ENCODE measurements around the gene DTX1. TPM values are rescaled to one million over a fixed set of nuclear protein-coding genes. Genes with fewer than 3 reads are reported as not detected.

DTX1 gene
- total and polyA plus RNA-seq, 2 donors (not counting 3 experiments of a cell fraction or from before 2014, with no cell fraction given) = 0.06 to 0.22 TPM

DNA sequence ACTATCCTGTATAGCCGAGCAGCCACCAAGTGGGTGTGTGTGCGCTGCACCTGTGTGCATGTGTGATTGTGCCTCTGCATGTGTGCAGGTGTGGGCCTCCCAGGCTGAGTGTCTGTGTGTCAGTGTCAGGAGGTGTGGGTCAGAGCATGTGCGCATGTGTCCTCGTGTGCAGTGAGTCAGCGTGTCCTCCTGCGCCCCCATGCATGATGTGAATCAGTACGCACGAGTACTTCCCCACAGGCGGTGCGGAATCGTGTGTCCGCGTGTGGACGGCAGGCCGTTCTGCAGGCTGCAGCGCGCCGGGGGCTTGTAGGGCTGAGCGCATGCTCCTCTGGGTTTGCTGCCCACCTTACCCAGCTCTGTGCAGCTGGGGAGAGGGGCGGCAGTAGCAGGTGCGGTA, 34.2 kb downstream of the DTX1 start:
- DNase-seq (ENCODE audit: low read depth, low spot score) = no peak
- no peaks in the 10 kb centered on the region for H3K9me1 ChIP-seq (replicated peaks; ENCODE audit: control insufficient read depth, extremely low read depth, insufficient read depth, low read length)
- H3K79me2 ChIP-seq (ENCODE audit: control insufficient read depth, insufficient read depth, low read length) = no peaks in the 10 kb centered on the region
- no peak overlapping the region for H2AFZ ChIP-seq (ENCODE audit: low read depth, low read length)
- BruUV-seq (replicated peaks) = no TSS peak
- H3K27me3 ChIP-seq (ENCODE audit: control insufficient read depth in 2 of 2, insufficient read depth in 2 of 2, low read length in 2 of 2) = peaks cover 5 to 7% of the 10 kb centered on the region in 2 experiments
- dilution Hi-C loops (cut with MboI; ENCODE audit: extremely low pct_ligation_motif_present, low sequenced_read_pairs) (no loop called here), intact Hi-C loops (cut with micrococcal nuclease) (no loop called here)
- CTCF ChIA-PET = interaction anchor here (1.5 kb wide), 1 partner anchor 98 kb away, joined by 6 read pairs; no protein-coding TSS in a partner anchor
- no peak overlapping the region for H3K4me3 ChIP-seq (replicated peaks in 1 of 3; ENCODE audit: insufficient read depth in 1 of 3, low read depth in 1 of 3, low read length in 3 of 3)
- no peaks in the 10 kb centered on the region for H3K9me3 ChIP-seq (replicated peaks; ENCODE audit: control insufficient read depth, insufficient read depth, low read length)
- FAIRE-seq = no peak
- H3K36me3 ChIP-seq (ENCODE audit: control insufficient read depth in 2 of 2, extremely low read depth in 1 of 2, insufficient read depth in 2 of 2, low read length in 2 of 2) = no peaks in the 10 kb centered on the region
- H3K4me2 ChIP-seq (ENCODE audit: insufficient read depth, low read length) = no peak overlapping the region
- no peaks in the 10 kb centered on the region for H4K20me1 ChIP-seq (replicated peaks; ENCODE audit: control insufficient read depth, extremely low read depth, insufficient read depth, low read length)
- TF ChIP-seq EZH2 (IDR thresholded peaks at IDR 0.05; ENCODE audit: borderline replicate concordance, low read depth, low read length, severe bottlenecking) (no peak), JUN (IDR thresholded peaks at IDR 0.05; ENCODE audit: borderline replicate concordance, insufficient read depth, insufficient read length, low read depth) (no peak), POLR2A (IDR thresholded peaks at IDR 0.05; ENCODE audit: low read depth, low read length) (no peak), FOS (IDR thresholded peaks at IDR 0.05; ENCODE audit: borderline replicate concordance, insufficient read depth, low read length) (no peak), MYC (IDR thresholded peaks at IDR 0.05; ENCODE audit: low read depth, low read length) (no peak), POLR2AphosphoS5 (IDR thresholded peaks at IDR 0.05; ENCODE audit: insufficient read depth, low read depth, low read length) (no peak), GATA2 (IDR thresholded peaks at IDR 0.05; ENCODE audit: insufficient read depth, insufficient read length, low read depth, low read length) (no peak)
- TF ChIP-seq, protein P1, sequence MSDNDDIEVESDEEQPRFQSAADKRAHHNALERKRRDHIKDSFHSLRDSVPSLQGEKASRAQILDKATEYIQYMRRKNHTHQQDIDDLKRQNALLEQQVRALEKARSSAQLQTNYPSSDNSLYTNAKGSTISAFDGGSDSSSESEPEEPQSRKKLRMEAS (IDR thresholded peaks at IDR 0.05; ENCODE audit: insufficient read depth, insufficient read length) = no peak
- TF ChIP-seq, protein P2, sequence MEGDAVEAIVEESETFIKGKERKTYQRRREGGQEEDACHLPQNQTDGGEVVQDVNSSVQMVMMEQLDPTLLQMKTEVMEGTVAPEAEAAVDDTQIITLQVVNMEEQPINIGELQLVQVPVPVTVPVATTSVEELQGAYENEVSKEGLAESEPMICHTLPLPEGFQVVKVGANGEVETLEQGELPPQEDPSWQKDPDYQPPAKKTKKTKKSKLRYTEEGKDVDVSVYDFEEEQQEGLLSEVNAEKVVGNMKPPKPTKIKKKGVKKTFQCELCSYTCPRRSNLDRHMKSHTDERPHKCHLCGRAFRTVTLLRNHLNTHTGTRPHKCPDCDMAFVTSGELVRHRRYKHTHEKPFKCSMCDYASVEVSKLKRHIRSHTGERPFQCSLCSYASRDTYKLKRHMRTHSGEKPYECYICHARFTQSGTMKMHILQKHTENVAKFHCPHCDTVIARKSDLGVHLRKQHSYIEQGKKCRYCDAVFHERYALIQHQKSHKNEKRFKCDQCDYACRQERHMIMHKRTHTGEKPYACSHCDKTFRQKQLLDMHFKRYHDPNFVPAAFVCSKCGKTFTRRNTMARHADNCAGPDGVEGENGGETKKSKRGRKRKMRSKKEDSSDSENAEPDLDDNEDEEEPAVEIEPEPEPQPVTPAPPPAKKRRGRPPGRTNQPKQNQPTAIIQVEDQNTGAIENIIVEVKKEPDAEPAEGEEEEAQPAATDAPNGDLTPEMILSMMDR (IDR thresholded peaks at IDR 0.05; ENCODE audit: extremely low read depth in 1 of 2, insufficient read depth in 1 of 2, low read depth in 1 of 2, low read length in 2 of 2) = no peak
- no peak overlapping the region for H3K27ac ChIP-seq (ENCODE audit: insufficient read depth, low read depth, low read length)
- H3K9ac ChIP-seq (replicated peaks; ENCODE audit: extremely low read depth, insufficient read depth, low read length) = no peak overlapping the region
- POLR2A ChIA-PET = no interaction called here
- no peaks in the 10 kb centered on the region for H3K4me1 ChIP-seq (ENCODE audit: control insufficient read depth, extremely low read depth, insufficient read depth, low read length)
